ENCODE data around the gene ANO8. TPM values are rescaled to one million over a fixed set of nuclear protein-coding genes. Genes with fewer than 3 reads are reported as not detected.

The ANO8 gene
- total and polyA plus RNA-seq, 2 of the 13 experiments (the other 11 are each of a cell fraction or from before 2014, with no cell fraction given) = 1.8 to 3.5 TPM

GRCh38 chr19:17336872-17337674 lies 2.4 kb upstream of the ANO8 start, which contains the start of gene GTPBP3 (continued):
- TF ChIP-seq HMGXB3 (CRISPR knock-in tag; IDR thresholded peaks at IDR 0.05; ENCODE audit: borderline replicate concordance) (peak; percentile 98), POLR2AphosphoS2 (IDR thresholded peaks at IDR 0.05; ENCODE audit: low read depth, low read length) (no peak), GATAD2A (CRISPR knock-in tag; IDR thresholded peaks at IDR 0.05) (no peak), CREB3 (CRISPR knock-in tag; IDR thresholded peaks at IDR 0.05) (0 out of 2 replicates have a peak, but pooled peaks have one; percentile 50), NFE2L1 (CRISPR knock-in tag; IDR thresholded peaks at IDR 0.05; ENCODE audit: borderline replicate concordance) (no peak), PAX8 (CRISPR knock-in tag; IDR thresholded peaks at IDR 0.05; ENCODE audit: borderline replicate concordance) (no peak), HNRNPLL (IDR thresholded peaks at IDR 0.05; ENCODE audit: low read depth, low read length, poor library complexity, severe bottlenecking) (peak; percentile 73), IKZF1 (IDR thresholded peaks at IDR 0.05) (no peak), ZFYVE20 (CRISPR knock-in tag; IDR thresholded peaks at IDR 0.05; ENCODE audit: borderline replicate concordance, low read depth) (no peak), RBM22 (optimal IDR thresholded peaks at IDR 0.05; ENCODE audit: low read length) (no peak), ZFP62 (CRISPR knock-in tag; IDR thresholded peaks at IDR 0.05) (no peak), ZFAT (CRISPR knock-in tag; conservative IDR thresholded peaks at IDR 0.05) (no peak), ZHX1 (CRISPR knock-in tag; IDR thresholded peaks at IDR 0.05; ENCODE audit: low read depth) (no peak), ZNF333 (CRISPR knock-in tag; IDR thresholded peaks at IDR 0.05; ENCODE audit: borderline replicate concordance) (no peak), MED13 (CRISPR knock-in tag; IDR thresholded peaks at IDR 0.05) (no peak), NCOA1 (CRISPR knock-in tag; IDR thresholded peaks at IDR 0.05) (no peak), PHF8 (CRISPR knock-in tag; IDR thresholded peaks at IDR 0.05) (peak; percentile 66), DDIT3 (CRISPR knock-in tag; IDR thresholded peaks at IDR 0.05) (no peak), SMAD1 (CRISPR knock-in tag; IDR thresholded peaks at IDR 0.05; ENCODE audit: borderline replicate concordance, low read depth) (peak; percentile 61; the same call in 1 of the 2 replicates), REXO4 (CRISPR knock-in tag; IDR thresholded peaks at IDR 0.05; ENCODE audit: borderline replicate concordance) (no peak)
